ENCODE results near the gene MPHOSPH10.
"Not testable (repeated sequence)": the region's sequence is repeated elsewhere in the genome, so short reads cannot be mapped to it uniquely, and the experiment has no call there.

MPHOSPH10 gene

GRCh38 chr2:71155846-71156245, 25.4 kb downstream of the MPHOSPH10 start:
- in situ Hi-C loops (cut with MboI; ENCODE audit: low pct_unique_long_range_greater_than_20kb, low sequenced_read_pairs) = no loop called here
- no peak for DNase-seq

GRCh38 chr2:71156573-71156972, 26.1 kb downstream of the MPHOSPH10 start:
- no peak for DNase-seq
- in situ Hi-C loops (cut with MboI; ENCODE audit: low pct_unique_long_range_greater_than_20kb, low sequenced_read_pairs) = no loop called here

- in situ Hi-C loops (cut with MboI; ENCODE audit: low pct_unique_long_range_greater_than_20kb, low sequenced_read_pairs) = no loop called here
These were observed 26.8 kb downstream of the MPHOSPH10 start for GRCh38 chr2:71157124-71157793.

GRCh38 chr2:71166812-71167211, 36.4 kb downstream of the MPHOSPH10 start:
- no peak for DNase-seq
- in situ Hi-C loops (cut with MboI; ENCODE audit: low pct_unique_long_range_greater_than_20kb, low sequenced_read_pairs) = no loop called here

More at GRCh38 chr2:71157124-71157793, 26.8 kb downstream of the MPHOSPH10 start:
- DNase-seq = peak; percentile 63

DNA sequence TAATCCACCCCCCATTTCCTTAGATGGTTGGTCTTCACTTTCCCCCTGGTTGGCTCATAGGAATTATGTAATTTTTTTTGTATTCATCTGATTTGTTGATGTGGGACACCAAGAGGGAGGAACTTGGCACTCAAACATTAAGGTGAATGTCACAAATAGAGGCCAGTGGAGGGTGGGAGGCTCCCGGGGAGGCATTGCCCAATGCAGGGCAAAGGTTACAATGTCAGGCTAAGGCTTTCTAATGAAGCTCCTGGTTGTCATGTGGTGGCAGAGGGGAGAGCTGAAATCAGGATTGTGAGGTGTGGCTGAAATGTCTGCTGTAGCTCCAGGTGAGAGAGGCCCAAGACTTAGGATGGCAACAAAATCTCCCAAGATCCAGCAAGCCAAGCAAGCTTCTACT, 42.7 kb downstream of the MPHOSPH10 start:
- no peak for DNase-seq
- in situ Hi-C loops (cut with MboI; ENCODE audit: low pct_unique_long_range_greater_than_20kb, low sequenced_read_pairs) = no loop called here

- in situ Hi-C loops (cut with MboI; ENCODE audit: low pct_unique_long_range_greater_than_20kb, low sequenced_read_pairs) = no loop called here
- DNase-seq = no peak
These were observed 43.8 kb downstream of the MPHOSPH10 start for GRCh38 chr2:71174207-71174606.

GRCh38 chr2:71178836-71179235, 48.4 kb downstream of the MPHOSPH10 start:
- DNase-seq; in situ Hi-C loops (cut with MboI; ENCODE audit: low pct_unique_long_range_greater_than_20kb, low sequenced_read_pairs): not testable (repeated sequence)

DNA sequence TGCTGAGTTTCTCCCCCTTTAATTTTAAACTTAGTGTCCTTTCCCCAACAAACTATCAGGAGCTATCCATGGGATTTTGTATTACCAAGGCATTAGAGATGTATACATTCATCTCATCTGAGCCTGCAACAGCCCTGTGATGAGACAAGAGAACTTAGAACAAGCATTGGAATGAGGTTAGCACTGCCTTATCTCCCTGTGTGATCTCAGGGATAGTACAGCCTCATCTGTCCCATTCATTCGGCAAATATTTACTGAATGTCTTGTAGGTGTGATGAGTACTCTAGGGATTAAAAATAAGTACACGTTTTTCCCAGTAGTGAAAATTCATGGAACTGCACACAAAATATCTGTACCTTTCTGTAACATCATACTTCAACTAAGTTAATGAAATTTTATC, 50.9 kb downstream of the MPHOSPH10 start:
- DNase-seq = no peak
- in situ Hi-C loops (cut with MboI; ENCODE audit: low pct_unique_long_range_greater_than_20kb, low sequenced_read_pairs) = no loop called here

- in situ Hi-C loops (cut with MboI; ENCODE audit: low pct_unique_long_range_greater_than_20kb, low sequenced_read_pairs) = not testable (repeated sequence)
- peak; percentile 79 for DNase-seq
These were observed 53.1 kb downstream of the MPHOSPH10 start for GRCh38 chr2:71183306-71184115.

- no peak for DNase-seq
- in situ Hi-C loops (cut with MboI; ENCODE audit: low pct_unique_long_range_greater_than_20kb, low sequenced_read_pairs) = no loop called here
These were observed 56.5 kb downstream of the MPHOSPH10 start for GRCh38 chr2:71186973-71187372.

- no peak for DNase-seq
- in situ Hi-C loops (cut with MboI; ENCODE audit: low pct_unique_long_range_greater_than_20kb, low sequenced_read_pairs) = no loop called here
These were observed 57.2 kb downstream of the MPHOSPH10 start for GRCh38 chr2:71187589-71187988.

DNA sequence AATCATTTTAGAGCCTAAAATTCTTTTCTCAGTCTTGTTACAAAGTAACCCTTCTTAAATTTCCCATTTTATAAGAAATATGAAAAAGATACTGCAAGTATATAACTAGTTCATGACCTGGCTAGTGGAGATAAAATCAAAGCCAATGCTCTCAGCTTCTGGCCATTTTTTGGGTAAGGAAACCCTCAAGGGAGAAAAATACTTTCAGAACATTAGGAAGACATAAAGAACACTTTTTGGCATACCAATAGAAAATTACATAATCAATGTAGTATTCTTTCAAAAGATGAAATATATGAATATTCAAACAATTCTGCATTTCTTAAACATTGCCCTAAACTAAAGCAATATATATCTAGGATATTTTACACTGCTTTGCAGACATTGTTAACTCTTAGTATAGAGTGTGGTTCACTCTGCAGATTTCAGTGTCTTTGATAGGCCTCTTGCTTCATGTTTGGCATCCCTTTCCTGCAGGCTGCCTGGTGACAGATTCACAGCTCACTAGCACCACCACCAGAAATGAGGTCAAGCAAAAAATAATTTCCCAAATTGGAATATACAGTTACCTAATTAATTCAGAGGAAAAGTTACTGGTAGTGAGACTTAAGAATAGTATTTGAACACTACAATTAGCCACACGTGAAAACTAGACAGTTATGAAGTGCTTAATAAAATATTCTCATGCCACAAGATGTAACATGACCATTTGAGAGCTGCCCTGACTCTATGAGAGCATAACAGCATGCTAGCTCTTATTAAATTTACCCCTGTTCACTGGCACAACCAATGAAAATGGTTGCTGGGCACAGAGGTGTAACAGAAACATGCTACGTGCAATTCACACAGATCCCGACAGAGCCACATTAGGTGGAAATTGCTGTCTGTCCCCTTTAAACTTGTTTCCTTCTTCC, 60.5 kb downstream of the MPHOSPH10 start:
- peak; percentile 16 for DNase-seq
- in situ Hi-C loops (cut with MboI; ENCODE audit: low pct_unique_long_range_greater_than_20kb, low sequenced_read_pairs) = no loop called here

DNA sequence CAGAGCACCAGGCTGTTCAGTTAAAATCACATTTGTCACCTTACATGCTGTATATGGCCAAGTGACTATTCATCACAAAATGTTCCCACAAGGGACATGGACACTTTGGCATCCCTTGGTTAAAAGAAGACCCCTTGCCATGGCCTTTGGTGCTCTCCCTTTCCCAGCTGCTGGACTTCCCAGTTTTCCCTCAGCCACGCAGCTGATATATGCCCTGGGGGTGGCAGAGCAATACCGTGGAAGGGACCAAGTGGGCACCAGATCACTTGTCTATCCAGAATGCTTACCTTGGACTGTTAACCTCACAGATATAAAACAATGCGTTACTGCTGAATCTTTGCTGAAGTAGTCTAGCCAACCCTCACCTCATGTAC, 61.1 kb downstream of the MPHOSPH10 start:
- DNase-seq = no peak
- in situ Hi-C loops (cut with MboI; ENCODE audit: low pct_unique_long_range_greater_than_20kb, low sequenced_read_pairs) = no loop called here

Data from KBM-7 (cell line).